Endothelial cell (in vitro differentiated cells): Measurements from ENCODE around the gene BTBD16. TPM values are rescaled to one million over a fixed set of nuclear protein-coding genes. Genes with fewer than 3 reads are reported as not detected.

ENCODE experiments used
- DNase-seq: peaks from one replicate; pipeline ENCODE4 v3.0.0; 2021; ENCODE audit warnings: low spot score
- H3K27ac Mint-ChIP-seq: one replicate; pipeline ENCODE4 v1.8.0; 2021; ENCODE audit warnings: mixed read lengths, inconsistent platforms; ENCODE audit not compliant: unreplicated experiment
- H3K27me3 Mint-ChIP-seq: one replicate; pipeline ENCODE4 v1.8.0; 2021; ENCODE audit warnings: mild to moderate bottlenecking, moderate library complexity, mixed read lengths, inconsistent platforms; ENCODE audit not compliant: unreplicated experiment
- H3K36me3 Mint-ChIP-seq: one replicate; pipeline ENCODE4 v1.8.0; 2021; ENCODE audit warnings: mild to moderate bottlenecking, low read depth, mixed read lengths, inconsistent platforms; ENCODE audit not compliant: unreplicated experiment
- H3K4me1 Mint-ChIP-seq: one replicate; pipeline ENCODE4 v1.8.0; 2021; ENCODE audit warnings: mild to moderate bottlenecking, mixed read lengths, inconsistent platforms; ENCODE audit not compliant: unreplicated experiment
- H3K4me3 Mint-ChIP-seq: one replicate; pipeline ENCODE4 v1.8.0; 2021; ENCODE audit warnings: mild to moderate bottlenecking, mixed read lengths, inconsistent platforms; ENCODE audit not compliant: unreplicated experiment
- H3K9me3 Mint-ChIP-seq: one replicate; pipeline ENCODE4 v1.8.0; 2021; ENCODE audit warnings: mixed read lengths, inconsistent platforms; ENCODE audit not compliant: unreplicated experiment
- CTCF ChIP-seq: fragments of 200-600 bp; sonication (generic); IDR thresholded peaks from one replicate; pipeline ENCODE4 v1.5.0; 2021; ENCODE audit warnings: antibody characterized with exemption; ENCODE audit not compliant: unreplicated experiment
- total RNA-seq: library from RNA; stranded (reverse); fragmentation: NEBNext Ultra II Directional; extraction: Animal tissue kit (Norgen Biotek cat#: 25700); gene quantifications from one replicate; pipeline ENCODE4 v1.2.1, GENCODE V29; 2021; ENCODE audit not compliant: unreplicated experiment

BTBD16 gene
- total RNA-seq, 1 donor from 2014 or later, result 0.23 TPM

GRCh38 chr10:122241836-122242235, 29.3 kb upstream of the BTBD16 start:
- H3K4me3 Mint-ChIP-seq, result no peak overlapping the region
- no peak overlapping the region for H3K27ac Mint-ChIP-seq
- peaks cover 17% of the 10 kb centered on the region for H3K36me3 Mint-ChIP-seq
- peaks cover 2% of the 10 kb centered on the region for H3K4me1 Mint-ChIP-seq
- H3K27me3 Mint-ChIP-seq, result peaks cover 6% of the 10 kb centered on the region
- no peaks in the 10 kb centered on the region for H3K9me3 Mint-ChIP-seq
- TF ChIP-seq CTCF, result no peak
- no peak for DNase-seq

GRCh38 chr10:122243550-122243949, 27.5 kb upstream of the BTBD16 start:
- no peak for TF ChIP-seq CTCF
- Mint-ChIP-seq H3K36me3 (peaks cover 25% of the 10 kb centered on the region), H3K4me1 (peaks cover 2% of the 10 kb centered on the region), H3K27me3 (peaks cover 10% of the 10 kb centered on the region), H3K4me3 (no peak overlapping the region), H3K9me3 (no peaks in the 10 kb centered on the region), H3K27ac (no peak overlapping the region)
- no peak for DNase-seq

- peaks cover 12% of the 10 kb centered on the region for H3K27me3 Mint-ChIP-seq
- no peak for DNase-seq
- H3K36me3 Mint-ChIP-seq, result peaks cover 28% of the 10 kb centered on the region
- no peaks in the 10 kb centered on the region for H3K9me3 Mint-ChIP-seq
- peaks cover 2% of the 10 kb centered on the region for H3K4me1 Mint-ChIP-seq
- no peak overlapping the region for H3K4me3 Mint-ChIP-seq
- no peak for TF ChIP-seq CTCF
- no peak overlapping the region for H3K27ac Mint-ChIP-seq
These were observed 26.8 kb upstream of the BTBD16 start for GRCh38 chr10:122244001-122244975.

GRCh38 chr10:122245136-122245535, 26.0 kb upstream of the BTBD16 start:
- no peak overlapping the region for H3K27ac Mint-ChIP-seq
- no peak for TF ChIP-seq CTCF
- H3K27me3 Mint-ChIP-seq, result peaks cover 12% of the 10 kb centered on the region
- no peak overlapping the region for H3K4me3 Mint-ChIP-seq
- peaks cover 33% of the 10 kb centered on the region for H3K36me3 Mint-ChIP-seq
- no peak for DNase-seq
- H3K9me3 Mint-ChIP-seq, result no peaks in the 10 kb centered on the region
- peaks cover 2% of the 10 kb centered on the region for H3K4me1 Mint-ChIP-seq

GRCh38 chr10:122245897-122246296, 25.2 kb upstream of the BTBD16 start:
- Mint-ChIP-seq H3K4me1 (peaks cover 2% of the 10 kb centered on the region), H3K4me3 (no peak overlapping the region), H3K9me3 (no peaks in the 10 kb centered on the region), H3K27me3 (peaks cover 10% of the 10 kb centered on the region), H3K27ac (no peak overlapping the region), H3K36me3 (peaks cover 29% of the 10 kb centered on the region)
- DNase-seq, result no peak
- TF ChIP-seq CTCF, result no peak
